HFF-Myc (cell line): ENCODE data around the gene TRPM4.
"Not testable (repeated sequence)": the region's sequence is repeated elsewhere in the genome, so short reads cannot be mapped to it uniquely, and the experiment has no call there.

Source experiments
- DNase-seq: peaks from one replicate; pipeline ENCODE4 v3.0.0-alpha.2; 2011; ENCODE audit warnings: low read depth; ENCODE audit errors: extremely low read depth
- H3K4me3 ChIP-seq: replicated peaks from 2 replicates; pipeline ENCODE4 v1.5.1; 2011; ENCODE audit warnings: low read depth, mild to moderate bottlenecking, control low read depth, low read length
- TF ChIP-seq, protein P1 (sequence below): IDR thresholded peaks from 2 replicates; pipeline ENCODE4 v1.5.1; 2012; ENCODE audit warnings: mild to moderate bottlenecking, low read depth, low read length, control low read depth; ENCODE audit errors: missing control alignments

The TRPM4 gene

DNA sequence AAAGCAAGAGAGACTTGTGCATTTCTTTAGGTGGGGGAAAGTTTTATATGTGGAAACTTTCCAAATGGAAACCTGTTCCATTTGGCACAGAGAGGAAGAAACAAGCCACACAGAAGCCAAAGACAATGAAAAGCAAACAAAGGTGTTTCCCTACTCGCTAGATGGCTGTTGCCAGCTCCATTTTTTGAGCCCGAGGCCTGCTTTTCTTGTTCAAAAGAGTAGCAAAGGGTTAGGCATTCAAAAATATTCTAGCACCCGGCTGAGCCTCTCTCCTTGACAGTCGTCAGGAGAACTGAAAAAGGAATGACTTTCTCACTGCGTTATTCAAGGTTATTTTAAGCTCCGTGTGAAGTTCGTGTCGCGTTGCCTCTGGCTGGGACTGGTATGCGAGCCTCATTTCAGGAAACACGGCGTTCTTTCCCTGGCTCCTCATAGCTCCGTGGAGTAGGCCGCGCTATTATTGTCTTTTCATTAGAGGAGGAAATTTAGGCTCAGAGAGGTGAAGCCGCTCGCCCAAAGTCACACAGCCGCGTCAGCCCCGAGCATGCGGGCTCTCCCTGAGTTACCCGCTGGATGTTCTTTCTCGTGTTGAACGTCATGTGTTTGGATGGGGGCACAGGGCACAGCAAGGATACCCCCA is 7.6 kb downstream of the TRPM4 start:
- TF ChIP-seq, protein P1, sequence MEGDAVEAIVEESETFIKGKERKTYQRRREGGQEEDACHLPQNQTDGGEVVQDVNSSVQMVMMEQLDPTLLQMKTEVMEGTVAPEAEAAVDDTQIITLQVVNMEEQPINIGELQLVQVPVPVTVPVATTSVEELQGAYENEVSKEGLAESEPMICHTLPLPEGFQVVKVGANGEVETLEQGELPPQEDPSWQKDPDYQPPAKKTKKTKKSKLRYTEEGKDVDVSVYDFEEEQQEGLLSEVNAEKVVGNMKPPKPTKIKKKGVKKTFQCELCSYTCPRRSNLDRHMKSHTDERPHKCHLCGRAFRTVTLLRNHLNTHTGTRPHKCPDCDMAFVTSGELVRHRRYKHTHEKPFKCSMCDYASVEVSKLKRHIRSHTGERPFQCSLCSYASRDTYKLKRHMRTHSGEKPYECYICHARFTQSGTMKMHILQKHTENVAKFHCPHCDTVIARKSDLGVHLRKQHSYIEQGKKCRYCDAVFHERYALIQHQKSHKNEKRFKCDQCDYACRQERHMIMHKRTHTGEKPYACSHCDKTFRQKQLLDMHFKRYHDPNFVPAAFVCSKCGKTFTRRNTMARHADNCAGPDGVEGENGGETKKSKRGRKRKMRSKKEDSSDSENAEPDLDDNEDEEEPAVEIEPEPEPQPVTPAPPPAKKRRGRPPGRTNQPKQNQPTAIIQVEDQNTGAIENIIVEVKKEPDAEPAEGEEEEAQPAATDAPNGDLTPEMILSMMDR, result no peak
- H3K4me3 ChIP-seq, result no peak overlapping the region

DNA sequence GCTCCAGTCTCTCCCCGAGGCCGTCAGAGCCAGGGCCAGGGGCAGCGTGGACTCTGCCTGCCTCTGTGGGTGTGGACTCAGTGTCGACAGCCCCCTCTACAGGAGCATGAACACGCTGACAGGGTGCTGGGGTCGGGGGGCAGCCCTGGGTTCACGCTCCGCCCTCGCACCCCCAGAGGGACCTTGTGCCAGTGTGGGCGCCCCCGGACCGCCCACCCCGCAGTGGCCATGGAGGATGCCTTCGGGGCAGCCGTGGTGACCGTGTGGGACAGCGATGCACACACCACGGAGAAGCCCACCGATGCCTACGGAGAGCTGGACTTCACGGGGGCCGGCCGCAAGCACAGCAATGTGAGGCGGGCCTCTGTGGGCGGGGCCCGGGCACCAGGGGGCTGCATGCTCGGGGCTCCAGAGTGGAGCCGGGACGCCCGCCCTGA is 8.3 kb downstream of the TRPM4 start:
- H3K4me3 ChIP-seq, result no peak overlapping the region
- DNase-seq, result no peak
- TF ChIP-seq, protein P1, result no peak

More for the DNA sequence above, 7.6 kb downstream of the TRPM4 start:
- no peak for DNase-seq

DNA sequence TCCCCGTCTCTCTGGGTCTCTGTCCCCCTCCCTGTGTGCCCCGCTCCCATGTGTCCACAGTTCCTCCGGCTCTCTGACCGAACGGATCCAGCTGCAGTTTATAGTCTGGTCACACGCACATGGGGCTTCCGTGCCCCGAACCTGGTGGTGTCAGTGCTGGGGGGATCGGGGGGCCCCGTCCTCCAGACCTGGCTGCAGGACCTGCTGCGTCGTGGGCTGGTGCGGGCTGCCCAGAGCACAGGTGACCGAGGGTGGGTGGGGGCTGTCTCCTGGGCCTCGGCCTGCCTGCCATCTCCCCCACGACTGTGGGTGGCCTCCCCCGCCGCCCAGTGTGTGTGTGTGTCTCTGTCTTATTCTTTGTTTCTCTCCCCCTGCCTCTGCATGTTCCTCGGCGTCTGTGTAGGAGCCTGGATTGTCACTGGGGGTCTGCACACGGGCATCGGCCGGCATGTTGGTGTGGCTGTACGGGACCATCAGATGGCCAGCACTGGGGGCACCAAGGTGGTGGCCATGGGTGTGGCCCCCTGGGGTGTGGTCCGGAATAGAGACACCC is 10.3 kb downstream of the TRPM4 start:
- TF ChIP-seq, protein P1, result no peak
- no peak for DNase-seq
- no peak overlapping the region for H3K4me3 ChIP-seq

- no peak for DNase-seq
- TF ChIP-seq, protein P1, result no peak
- H3K4me3 ChIP-seq, result no peak overlapping the region
Measured at GRCh38 chr19:49168421-49168820, 10.8 kb downstream of the TRPM4 start.

- H3K4me3 ChIP-seq, result no peak overlapping the region
- TF ChIP-seq, protein P1, result no peak
- DNase-seq, result no peak
Measured at GRCh38 chr19:49173198-49173597, 15.6 kb downstream of the TRPM4 start.

DNA sequence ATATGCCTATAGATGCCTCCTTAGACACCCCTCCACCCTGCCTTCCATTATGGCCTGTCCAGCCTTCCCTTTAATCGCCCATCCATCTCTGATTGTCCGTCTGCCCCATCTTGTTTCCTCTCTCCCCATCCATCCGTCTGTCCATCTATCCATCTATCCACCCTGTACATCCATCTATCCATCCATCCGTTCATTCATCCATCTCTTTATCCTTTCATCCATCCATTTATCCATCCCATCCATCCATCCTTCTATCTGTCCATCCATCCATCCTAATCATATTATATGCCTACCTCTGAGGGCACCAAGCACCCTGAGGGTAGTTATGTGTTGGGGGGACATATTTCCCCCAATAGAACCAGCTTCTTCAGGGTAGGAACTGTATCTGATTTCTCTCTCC is 23.1 kb downstream of the TRPM4 start:
- TF ChIP-seq, protein P1, result no peak
- DNase-seq, result no peak
- no peak overlapping the region for H3K4me3 ChIP-seq

GRCh38 chr19:49182010-49182847 is 24.6 kb downstream of the TRPM4 start:
- H3K4me3 ChIP-seq, result not testable (repeated sequence)

More at GRCh38 chr19:49182010-49182847, 24.6 kb downstream of the TRPM4 start:
- not testable (repeated sequence) for DNase-seq
